H9 (cell line): Measurements from ENCODE around the gene HPCAL1. TPM values are rescaled to one million over a fixed set of nuclear protein-coding genes. Genes with fewer than 3 reads are reported as not detected.

Source experiments
- DNase-seq: peaks from one replicate; pipeline ENCODE4 v3.0.0-alpha.2; 2017
- H2AFZ ChIP-seq: one replicate; pipeline ENCODE4 v1.6.1; 2013; ENCODE audit warnings: mild to moderate bottlenecking, low read length, control low read depth, moderate library complexity
- H2AK5ac ChIP-seq: 2 replicates; pipeline ENCODE4 v1.6.1; 2013; ENCODE audit warnings: low read length, control low read depth, mixed read lengths; ENCODE audit not compliant: insufficient read length
- H2BK120ac ChIP-seq: one replicate; pipeline ENCODE4 v1.6.1; 2013; ENCODE audit warnings: low read depth, mild to moderate bottlenecking, low read length, control low read depth, inconsistent platforms; ENCODE audit not compliant: poor library complexity, severe bottlenecking
- H2BK12ac ChIP-seq: 2 replicates; pipeline ENCODE4 v1.6.1; 2013; ENCODE audit warnings: low read length, control low read depth, mixed read lengths, low read depth; ENCODE audit not compliant: insufficient read length
- H2BK15ac ChIP-seq: 2 replicates; pipeline ENCODE4 v1.6.1; 2013; ENCODE audit warnings: low read depth, low read length, control low read depth
- H2BK20ac ChIP-seq: one replicate; pipeline ENCODE4 v1.6.1; 2013; ENCODE audit warnings: low read depth, mild to moderate bottlenecking, low read length, control low read depth, inconsistent platforms; ENCODE audit not compliant: poor library complexity, severe bottlenecking
- H2BK5ac ChIP-seq: 2 replicates; pipeline ENCODE4 v1.6.1; 2013; ENCODE audit warnings: low read length, control low read depth, mixed read lengths; ENCODE audit not compliant: insufficient read length
- H3K14ac ChIP-seq: 2 replicates; pipeline ENCODE4 v1.6.1; 2013; ENCODE audit warnings: low read length, control low read depth; ENCODE audit not compliant: insufficient read depth
- H3K18ac ChIP-seq: 2 replicates; pipeline ENCODE4 v1.6.1; 2013; ENCODE audit warnings: low read depth, mild to moderate bottlenecking, mixed read lengths, low read length, control low read depth; ENCODE audit not compliant: insufficient read length
- H3K23ac ChIP-seq: 2 replicates; pipeline ENCODE4 v1.6.1; 2013; ENCODE audit warnings: low read length, control low read depth, mixed read lengths, low read depth; ENCODE audit not compliant: insufficient read length
- H3K23me2 ChIP-seq: 2 replicates; pipeline ENCODE4 v1.6.1; 2013; ENCODE audit warnings: low read depth, mild to moderate bottlenecking, mixed read lengths, low read length, control low read depth; ENCODE audit not compliant: insufficient read length, poor library complexity, severe bottlenecking
- H3K27ac ChIP-seq: 2 replicates; pipeline ENCODE4 v1.5.1; 2013; ENCODE audit warnings: low read length, control low read depth, mixed read lengths, low read depth; ENCODE audit not compliant: insufficient read length
- H3K27me3 ChIP-seq: 2 replicates; pipeline ENCODE4 v1.6.1; 2013; ENCODE audit warnings: low read length, control low read depth, inconsistent platforms; ENCODE audit not compliant: insufficient read depth
- H3K4ac ChIP-seq: 2 replicates; pipeline ENCODE4 v1.6.1; 2013; ENCODE audit warnings: low read depth, mild to moderate bottlenecking, control low read depth, inconsistent platforms, low read length, moderate library complexity
- H3K4me1 ChIP-seq: 2 replicates; pipeline ENCODE4 v1.6.1; 2013; ENCODE audit warnings: low read length, control low read depth, inconsistent platforms; ENCODE audit not compliant: insufficient read depth
- H3K4me2 ChIP-seq: 2 replicates; pipeline ENCODE4 v1.6.1; 2013; ENCODE audit warnings: low read length, control low read depth, mixed read lengths; ENCODE audit not compliant: insufficient read length, insufficient read depth
- H3K56ac ChIP-seq: 2 replicates; pipeline ENCODE4 v1.6.1; 2013; ENCODE audit warnings: low read depth, mild to moderate bottlenecking, mixed read lengths, low read length, control low read depth; ENCODE audit not compliant: insufficient read length
- H3K79me1 ChIP-seq: 2 replicates; pipeline ENCODE4 v1.6.1; 2013; ENCODE audit warnings: low read depth, mild to moderate bottlenecking, moderate library complexity, low read length, control low read depth, inconsistent platforms; ENCODE audit not compliant: insufficient read depth, poor library complexity, severe bottlenecking
- H3K79me2 ChIP-seq: 2 replicates; pipeline ENCODE4 v1.6.1; 2013; ENCODE audit warnings: low read length, control low read depth, inconsistent platforms; ENCODE audit not compliant: insufficient read depth
- H3K9ac ChIP-seq: 2 replicates; pipeline ENCODE4 v1.6.1; 2013; ENCODE audit warnings: low read length, control low read depth, mixed read lengths; ENCODE audit not compliant: insufficient read length; ENCODE audit errors: extremely low read depth
- H3K9me3 ChIP-seq: one replicate; pipeline ENCODE4 v1.6.1; 2013; ENCODE audit warnings: low read depth, low read length, inconsistent platforms; ENCODE audit not compliant: control insufficient read depth
- H3T11ph ChIP-seq: one replicate; pipeline ENCODE4 v1.6.1; 2013; ENCODE audit warnings: mild to moderate bottlenecking, low read length, control low read depth, inconsistent platforms
- H4K20me1 ChIP-seq: one replicate; pipeline ENCODE4 v1.6.1; 2013; ENCODE audit not compliant: control insufficient read depth, insufficient read length, insufficient read depth
- H4K5ac ChIP-seq: 2 replicates; pipeline ENCODE4 v1.6.1; 2013; ENCODE audit warnings: low read depth, mild to moderate bottlenecking, mixed read lengths, low read length, control low read depth; ENCODE audit not compliant: insufficient read length
- H4K8ac ChIP-seq: replicated peaks from 2 replicates; pipeline ENCODE4 v1.6.1; 2013; ENCODE audit warnings: low read length, control low read depth, mixed read lengths, low read depth; ENCODE audit not compliant: insufficient read length
- H4K91ac ChIP-seq: 2 replicates; pipeline ENCODE4 v1.6.1; 2013; ENCODE audit warnings: low read depth, mild to moderate bottlenecking, moderate library complexity, mixed read lengths, low read length, control low read depth; ENCODE audit not compliant: insufficient read length
- H3K27ac Mint-ChIP-seq, 3 experiments: 2 replicates in 2 of 3; 3 replicates in 1 of 3; pipeline ENCODE4 v1.8.0; 2020 to 2021; ENCODE audit warnings: mixed read lengths in 3 of 3, mild to moderate bottlenecking in 1 of 3, moderate library complexity in 1 of 3
- H3K27me3 Mint-ChIP-seq: 2 replicates; pipeline ENCODE4 v1.8.0; 2021; ENCODE audit warnings: low read depth, mild to moderate bottlenecking, moderate library complexity, mixed read lengths
- H3K36me3 Mint-ChIP-seq, 3 experiments: 2 replicates in 2 of 3; 3 replicates in 1 of 3; pipeline ENCODE4 v1.8.0; 2020 to 2021; ENCODE audit warnings: low read depth in 3 of 3, mixed read lengths in 3 of 3; ENCODE audit not compliant: insufficient read depth in 1 of 3
- H3K4me1 Mint-ChIP-seq, 2 experiments: 2 replicates each; pipeline ENCODE4 v1.8.0; 2020; ENCODE audit warnings: mixed read lengths in 2 of 2
- H3K4me3 Mint-ChIP-seq, 2 experiments: 2 replicates in 1 of 2; 3 replicates in 1 of 2; pipeline ENCODE4 v1.8.0; 2020 to 2021; ENCODE audit warnings: mild to moderate bottlenecking in 2 of 2, mixed read lengths in 2 of 2, moderate library complexity in 1 of 2
- H3K9me3 Mint-ChIP-seq, 2 experiments: 2 replicates in 1 of 2; 3 replicates in 1 of 2; pipeline ENCODE4 v1.8.0; 2020; ENCODE audit warnings: mild to moderate bottlenecking in 2 of 2, mixed read lengths in 2 of 2, moderate library complexity in 1 of 2
- CTCF ChIP-seq: fragments of 200-600 bp; sonication (generic); conservative IDR thresholded peaks from 3 replicates; pipeline ENCODE4 v1.8.0; 2021; ENCODE audit warnings: antibody characterized with exemption, mild to moderate bottlenecking
- WGBS: extraction: QIAGEN DNeasy Blood & Tissue Kit; methylation state at CpG from one replicate; pipeline ENCODE4 v1.1.7; 2013; ENCODE audit warnings: missing lambda C conversion rate, low lambda C conversion rate, mixed read lengths; ENCODE audit not compliant: insufficient read length; ENCODE audit errors: extremely low coverage; 5-methylcytosine and 5-hydroxymethylcytosine counted together
- total RNA-seq: library from RNA; stranded (reverse); gene quantifications from 2 replicates; pipeline ENCODE4 v1.2.1, GENCODE V29; 2021

Gene HPCAL1
- total RNA-seq, 1 experiment from 2014 or later: 4.7 TPM

DNA sequence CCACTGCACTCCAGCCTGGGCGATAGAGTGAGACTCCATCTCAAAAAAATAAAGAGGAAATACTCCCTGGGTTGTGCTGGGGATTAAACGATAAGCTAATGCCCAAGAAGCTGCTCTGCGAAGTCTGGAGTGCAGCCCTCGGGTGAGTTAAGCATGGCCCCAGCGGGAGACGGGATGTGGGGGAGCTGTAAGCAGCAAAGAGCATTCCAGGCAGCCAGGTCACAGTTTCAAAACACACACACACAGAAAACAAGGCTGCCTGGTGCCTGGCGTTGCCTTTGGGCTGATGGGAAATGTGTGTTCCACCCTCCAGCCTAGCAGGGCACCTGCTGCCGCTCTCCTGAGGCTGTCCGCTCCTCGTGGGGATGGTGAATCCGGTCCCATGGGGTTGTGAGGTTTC lies 121.3 kb downstream of the HPCAL1 start:
- Histone ChIP-seq H3K79me1 (no peaks in the 10 kb centered on the region), H3K4me2 (no peak overlapping the region)

More for the DNA sequence above, 121.3 kb downstream of the HPCAL1 start:
- Histone ChIP-seq H2BK5ac (no peak overlapping the region), H2BK20ac (no peak overlapping the region), H3K27ac (no peak overlapping the region), H3K9me3 (no peaks in the 10 kb centered on the region), H3K23me2 (no peaks in the 10 kb centered on the region), H3T11ph (no peak overlapping the region), H4K91ac (no peak overlapping the region), H2BK12ac (no peak overlapping the region), H3K23ac (no peak overlapping the region), H3K79me2 (no peaks in the 10 kb centered on the region), H2AFZ (no peak overlapping the region), H3K9ac (no peak overlapping the region), H3K14ac (no peak overlapping the region; the same call in 1 of the 2 replicates), H2BK15ac (no peak overlapping the region), H3K4ac (no peak overlapping the region), H4K20me1 (no peaks in the 10 kb centered on the region), H4K8ac (no peak overlapping the region), H2BK120ac (no peak overlapping the region), H3K27me3 (no peaks in the 10 kb centered on the region), H3K18ac (no peak overlapping the region), H2AK5ac (no peak overlapping the region), H3K56ac (no peak overlapping the region), H4K5ac (no peak overlapping the region), H3K4me1 (no peaks in the 10 kb centered on the region; the same call in 1 of the 2 replicates)
- no peak for DNase-seq
- Mint-ChIP-seq H3K27me3 (no peaks in the 10 kb centered on the region; the same call in 1 of the 2 replicates), H3K4me3 (no peak overlapping the region), H3K36me3 (no peaks in the 10 kb centered on the region), H3K4me1 (peaks cover 3 to 10% of the 10 kb centered on the region in 2 experiments; a peak in 3 of 4 replicates), H3K27ac (0 out of 7 replicates have a peak overlapping the region, but pooled peaks of 1 of the 3 experiments have one; percentile 36), H3K9me3 (no peaks in the 10 kb centered on the region)
- no CpG with 5 or more reads among the region's 11 CpGs for WGBS
- TF ChIP-seq CTCF: no peak
